Smooth muscle cell (in vitro differentiated cells): ENCODE results near the gene RABGGTA. TPM values are rescaled to one million over a fixed set of nuclear protein-coding genes. Genes with fewer than 3 reads are reported as not detected.
"Not testable (repeated sequence)": the region's sequence is repeated elsewhere in the genome, so short reads cannot be mapped to it uniquely, and the experiment has no call there.

Experiments
- DNase-seq: peaks from one replicate; lab custom pipeline; 2025; ENCODE audit not compliant: unreplicated experiment; lab: John Stamatoyannopoulos, UW
- H2AFZ ChIP-seq: fragments of 200-600 bp; sonication (generic); 2 replicates; pipeline ENCODE4 v1.6.0; 2016; ENCODE audit warnings: antibody characterized with exemption, low read depth, mild to moderate bottlenecking
- H3F3A ChIP-seq: fragments of 200-600 bp; sonication (generic); 2 replicates; pipeline ENCODE4 v1.6.0; 2017; ENCODE audit warnings: antibody characterized with exemption, low read depth
- H3K27ac ChIP-seq: fragments of 200-600 bp; sonication (generic); 2 replicates; pipeline ENCODE4 v1.5.1; 2016; ENCODE audit warnings: low read depth, mild to moderate bottlenecking
- H3K27me3 ChIP-seq: fragments of 200-600 bp; sonication (generic); 2 replicates; pipeline ENCODE4 v1.6.1; 2016; ENCODE audit warnings: low read depth, mild to moderate bottlenecking
- H3K36me3 ChIP-seq: fragments of 200-600 bp; sonication (generic); 2 replicates; pipeline ENCODE4 v1.5.1; 2016; ENCODE audit warnings: low read depth
- H3K4me1 ChIP-seq: fragments of 200-600 bp; sonication (generic); 2 replicates; pipeline ENCODE4 v1.5.1; 2016; ENCODE audit warnings: low read depth
- H3K4me2 ChIP-seq: fragments of 200-600 bp; sonication (generic); 2 replicates; pipeline ENCODE4 v1.6.0; 2016; ENCODE audit warnings: mild to moderate bottlenecking
- H3K4me3 ChIP-seq: fragments of 200-600 bp; sonication (generic); 2 replicates; pipeline ENCODE4 v1.5.1; 2016; ENCODE audit warnings: mild to moderate bottlenecking
- H3K79me2 ChIP-seq: fragments of 200-600 bp; sonication (generic); 2 replicates; pipeline ENCODE4 v1.6.0; 2016; ENCODE audit warnings: low read depth, mild to moderate bottlenecking
- H3K9ac ChIP-seq: fragments of 200-600 bp; sonication (generic); 2 replicates; pipeline ENCODE4 v1.6.0; 2016; ENCODE audit warnings: low read depth
- H3K9me3 ChIP-seq: fragments of 200-600 bp; sonication (generic); replicated peaks from 2 replicates; pipeline ENCODE4 v1.5.1; 2016; ENCODE audit warnings: low read depth
- H4K20me1 ChIP-seq: fragments of 200-600 bp; sonication (generic); 2 replicates; pipeline ENCODE4 v1.6.0; 2016; ENCODE audit warnings: low read depth
- CTCF ChIP-seq: fragments of 200-600 bp; sonication (generic); IDR thresholded peaks from 2 replicates; pipeline ENCODE4 v1.5.1; 2017; ENCODE audit warnings: borderline replicate concordance, mild to moderate bottlenecking, antibody characterized with exemption; ENCODE audit not compliant: insufficient read depth, poor library complexity, severe bottlenecking
- WGBS: methylation state at CpG from one replicate; pipeline ENCODE4 v1.1.7; 2016; ENCODE audit warnings: low lambda C conversion rate; 5-methylcytosine and 5-hydroxymethylcytosine counted together
- polyA plus RNA-seq: library from polyadenylated mRNA; unstranded; fragments of >200 nt; fragmentation: Nextera tagmentation; extraction: Ambion mirVana; gene quantifications from 2 replicates; pipeline ENCODE4 v1.2.1, GENCODE V29; 2016
- total RNA-seq: library from RNA; depleted of rRNA; stranded (reverse); fragments of >200 nt; gene quantifications from 2 replicates; pipeline ENCODE4 v1.2.3, GENCODE V29; 2014

The RABGGTA gene
- total and polyA plus RNA-seq, 2 experiments from 2014 or later, result 18.5 to 33.4 TPM

- H2AFZ ChIP-seq, result no peak overlapping the region
Measured at GRCh38 chr14:24224618-24225071, 46.8 kb downstream of the RABGGTA start.

GRCh38 chr14:24222987-24223386, 48.4 kb downstream of the RABGGTA start:
- not testable (repeated sequence) for H3K27ac ChIP-seq, H3K4me1 ChIP-seq, H3K4me3 ChIP-seq, H3K9ac ChIP-seq, H3K9me3 ChIP-seq, H3K36me3 ChIP-seq, H2AFZ ChIP-seq, H3K27me3 ChIP-seq, H3K4me2 ChIP-seq, DNase-seq, H3F3A ChIP-seq
- H4K20me1 ChIP-seq, result peaks cover 50% of the 10 kb centered on the region
- 97% methylated on average over 4 of the region's 4 CpGs for WGBS
- peaks cover 86% of the 10 kb centered on the region for H3K79me2 ChIP-seq

More at GRCh38 chr14:24224618-24225071, 46.8 kb downstream of the RABGGTA start:
- no peaks in the 10 kb centered on the region for H3F3A ChIP-seq
- no peak for DNase-seq
- 95% methylated on average over 7 of the region's 7 CpGs for WGBS
- no peak overlapping the region for H3K4me3 ChIP-seq
- H3K9me3 ChIP-seq, result no peaks in the 10 kb centered on the region
- H3K4me1 ChIP-seq, result no peaks in the 10 kb centered on the region
- no peak for TF ChIP-seq CTCF
- no peak overlapping the region for H3K4me2 ChIP-seq
- no peaks in the 10 kb centered on the region for H3K36me3 ChIP-seq
- peaks cover 99% of the 10 kb centered on the region for H3K79me2 ChIP-seq
- H3K27me3 ChIP-seq, result no peaks in the 10 kb centered on the region
- H3K9ac ChIP-seq, result no peak overlapping the region
- peaks cover 58% of the 10 kb centered on the region for H4K20me1 ChIP-seq
- H3K27ac ChIP-seq, result no peak overlapping the region

GRCh38 chr14:24219521-24219920, 51.9 kb downstream of the RABGGTA start:
- H3F3A ChIP-seq, result peaks cover 4% of the 10 kb centered on the region
- peaks cover 23% of the 10 kb centered on the region for H4K20me1 ChIP-seq
- no peak for TF ChIP-seq CTCF
- H2AFZ ChIP-seq, result no peak overlapping the region
- no peak overlapping the region for H3K27ac ChIP-seq
- H3K4me3 ChIP-seq, result no peak overlapping the region
- no peaks in the 10 kb centered on the region for H3K9me3 ChIP-seq
- H3K4me2 ChIP-seq, result no peak overlapping the region
- H3K36me3 ChIP-seq, result no peaks in the 10 kb centered on the region
- H3K4me1 ChIP-seq, result peaks cover 3% of the 10 kb centered on the region
- no peak for DNase-seq
- 67% methylated on average over 3 of the region's 3 CpGs for WGBS
- H3K27me3 ChIP-seq, result no peaks in the 10 kb centered on the region
- peaks cover 51% of the 10 kb centered on the region for H3K79me2 ChIP-seq
- H3K9ac ChIP-seq, result no peak overlapping the region

- Histone ChIP-seq H2AFZ (no peak overlapping the region), H3K27ac (no peak overlapping the region), H3K9me3 (no peaks in the 10 kb centered on the region), H3K79me2 (peaks cover 47% of the 10 kb centered on the region), H3K27me3 (no peaks in the 10 kb centered on the region), H3K4me1 (peaks cover 3% of the 10 kb centered on the region), H3K36me3 (no peaks in the 10 kb centered on the region), H3K9ac (no peak overlapping the region), H3K4me3 (no peak overlapping the region), H4K20me1 (peaks cover 23% of the 10 kb centered on the region), H3F3A (peaks cover 4% of the 10 kb centered on the region), H3K4me2 (no peak overlapping the region)
- no peak for DNase-seq
- TF ChIP-seq CTCF, result no peak
- 98% methylated on average over 4 of the region's 4 CpGs for WGBS
Measured at GRCh38 chr14:24219080-24219479, 52.3 kb downstream of the RABGGTA start.

GRCh38 chr14:24216876-24217275, 54.5 kb downstream of the RABGGTA start:
- H3F3A ChIP-seq, H3K4me3 ChIP-seq, DNase-seq, H3K9ac ChIP-seq, H3K36me3 ChIP-seq, H3K27me3 ChIP-seq, H3K4me2 ChIP-seq, H4K20me1 ChIP-seq, H3K27ac ChIP-seq, H3K9me3 ChIP-seq, H2AFZ ChIP-seq, H3K4me1 ChIP-seq: not testable (repeated sequence)
- H3K79me2 ChIP-seq, result peaks cover 31% of the 10 kb centered on the region
- WGBS, result 100% methylated on average over 1 of the region's 1 CpG
